HCT116 (cell line): ENCODE measurements around the gene HMGXB3. TPM values are rescaled to one million over a fixed set of nuclear protein-coding genes. Genes with fewer than 3 reads are reported as not detected.

Experiments
- ATAC-seq: fragments of 200-7000 bp; cut with Tn5 transposase; 2 replicates; pipeline ENCODE4 v1.9.1; 2020; ENCODE audit warnings: mild to moderate bottlenecking, moderate library complexity
- BruUV-seq: library from RNA; stranded (reverse); fragments of 400-500 nt; replicated peaks from 2 replicates; lab custom pipeline; 2021; lab: Mats Ljungman, UMichigan
- CTCF ChIA-PET: fragments of 300-600 bp; sonication (Branson Sonifier 250); formaldehyde crosslinking; loops from one replicate; lab custom pipeline; 2021; ENCODE audit warnings: antibody characterized with exemption; lab: Charles Lee
- POLR2A ChIA-PET: fragments of 300-600, 350-600 bp; sonication (Branson Sonifier 250); formaldehyde crosslinking; loops from one replicate; lab custom pipeline; 2021; ENCODE audit warnings: antibody characterized with exemption; lab: Charles Lee
- RAD21 ChIA-PET, 2 experiments: fragments of 300-600 bp; sonication (Branson Sonifier 250); formaldehyde crosslinking; loops; one replicate each; lab custom pipeline; 2023; ENCODE audit warnings: low total read pairs in 2 of 2; ENCODE audit not compliant: uncharacterized antibody in 2 of 2, unreplicated experiment in 2 of 2, low non-redundant PET in 1 of 2; lab: Charles Lee
- DNase-seq: peaks from one replicate; pipeline ENCODE4 v3.0.0-alpha.2; 2010; ENCODE audit warnings: low read depth, low spot score
- H2AFZ ChIP-seq: fragments of 200-600 bp; shearing (Covaris generic), sonication (generic); 2 replicates; pipeline ENCODE4 v1.6.1; 2017; ENCODE audit warnings: low read depth, mixed run types, mixed read lengths, antibody characterized with exemption, low read length; ENCODE audit not compliant: poor library complexity, severe bottlenecking
- H3K27ac ChIP-seq: 2 replicates; pipeline ENCODE4 v1.5.1; 2012; ENCODE audit warnings: low read depth, low read length
- H3K27me3 ChIP-seq: fragments of 200-600 bp; sonication (generic); 2 replicates; pipeline ENCODE4 v1.6.1; 2016; ENCODE audit warnings: mixed run types, low read length, mixed read lengths; ENCODE audit not compliant: insufficient read depth
- H3K36me3 ChIP-seq, 2 experiments: fragments of 200-500 bp in 1 of 2; fragments of 200-600 bp in 1 of 2; sonication (Bioruptor generic) in 1 of 2; sonication (generic) in 1 of 2; 2 replicates each; pipeline versions ENCODE4 v1.5.1 to v1.6.1; 2014 to 2016; ENCODE audit warnings: low read length in 2 of 2, inconsistent platforms in 1 of 2, mixed read lengths in 1 of 2, mixed run types in 1 of 2; ENCODE audit not compliant: insufficient read depth in 2 of 2, control insufficient read depth in 1 of 2
- H3K4me1 ChIP-seq, 2 experiments: fragments of 200-600 bp in 1 of 2; sonication (generic) in 1 of 2; 2 replicates each; pipeline versions ENCODE4 v1.5.1 to v1.6.1; 2012 to 2017; ENCODE audit warnings: low read length in 2 of 2, inconsistent platforms in 1 of 2, mild to moderate bottlenecking in 1 of 2, mixed read lengths in 1 of 2, mixed run types in 1 of 2, moderate library complexity in 1 of 2; ENCODE audit not compliant: insufficient read depth in 2 of 2, control insufficient read depth in 1 of 2
- H3K4me2 ChIP-seq: fragments of 200-600 bp; sonication (generic); 2 replicates; pipeline ENCODE4 v1.6.1; 2017; ENCODE audit warnings: mixed run types, low read length, mixed read lengths
- H3K4me3 ChIP-seq, 2 experiments: fragments of 200-600 bp in 1 of 2; sonication (generic) in 1 of 2; replicated peaks in 1 of 2; 2 replicates each; pipeline ENCODE4 v1.5.1; 2011 to 2016; ENCODE audit warnings: low read length in 2 of 2, control low read depth in 1 of 2, low read depth in 1 of 2, mild to moderate bottlenecking in 1 of 2, mixed read lengths in 1 of 2, mixed run types in 1 of 2
- H3K79me2 ChIP-seq: fragments of 200-600 bp; sonication (generic); 2 replicates; pipeline ENCODE4 v1.6.1; 2017; ENCODE audit warnings: mild to moderate bottlenecking, mixed run types, low read length, moderate library complexity, mixed read lengths; ENCODE audit not compliant: insufficient read depth
- H3K9ac ChIP-seq: fragments of 200-600 bp; sonication (generic); 2 replicates; pipeline ENCODE4 v1.6.1; 2016; ENCODE audit warnings: low read length, mixed read lengths
- H3K9me2 ChIP-seq: fragments of 200-600 bp; sonication (generic), shearing (Covaris generic); 2 replicates; pipeline ENCODE4 v1.6.1; 2017; ENCODE audit warnings: mixed run types, mild to moderate bottlenecking, moderate library complexity; ENCODE audit not compliant: insufficient read depth
- H3K9me3 ChIP-seq, 2 experiments: fragments of 200-500 bp in 1 of 2; fragments of 200-600 bp in 1 of 2; sonication (Bioruptor generic) in 1 of 2; sonication (generic) in 1 of 2; 2 replicates each; pipeline ENCODE4 v1.6.1; 2014 to 2017; ENCODE audit warnings: low read length in 2 of 2, mixed read lengths in 2 of 2, inconsistent platforms in 1 of 2, low read depth in 1 of 2, mild to moderate bottlenecking in 1 of 2, mixed run types in 1 of 2, moderate library complexity in 1 of 2; ENCODE audit not compliant: control insufficient read depth in 1 of 2, insufficient read depth in 1 of 2
- H4K20me1 ChIP-seq: fragments of 200-600 bp; sonication (generic), shearing (Covaris generic); 2 replicates; pipeline ENCODE4 v1.6.1; 2017; ENCODE audit warnings: mixed run types, mild to moderate bottlenecking, moderate library complexity; ENCODE audit not compliant: insufficient read depth
- EGR1 ChIP-seq: IDR thresholded peaks from 2 replicates; pipeline ENCODE4 v1.6.1; 2012; ENCODE audit warnings: low read depth
- EZH2 ChIP-seq: fragments of 200-600 bp; sonication (generic); IDR thresholded peaks from 2 replicates; pipeline ENCODE4 v1.6.1; 2017; ENCODE audit warnings: antibody characterized with exemption, mixed run types
- POLR2A ChIP-seq: IDR thresholded peaks from 2 replicates; pipeline ENCODE4 v1.7.0; 2011; ENCODE audit warnings: borderline replicate concordance; ENCODE audit not compliant: insufficient read depth, insufficient read length; ENCODE audit errors: extremely low read depth
- POLR2AphosphoS5 ChIP-seq: IDR thresholded peaks from 2 replicates; pipeline ENCODE4 v1.6.1; 2011; ENCODE audit warnings: mild to moderate bottlenecking, low read depth, low read length, moderate library complexity
- SIN3A ChIP-seq: IDR thresholded peaks from 2 replicates; pipeline ENCODE4 v1.6.1; 2012; ENCODE audit warnings: low read depth
- ZBTB33 ChIP-seq: IDR thresholded peaks from 2 replicates; pipeline ENCODE4 v1.6.1; 2011; ENCODE audit warnings: mild to moderate bottlenecking, low read length, moderate library complexity; ENCODE audit not compliant: insufficient replicate concordance; ENCODE audit errors: extremely low read depth
- intact Hi-C: fragments of 100-400 bp; cut with micrococcal nuclease; formaldehyde crosslinking; loops from 2 replicates; pipeline ENCODE4 v1.10.0; 2022
- total RNA-seq: library from RNA; stranded (reverse); gene quantifications from one replicate; pipeline ENCODE4 v1.2.1, GENCODE V29; 2021; ENCODE audit not compliant: unreplicated experiment

The HMGXB3 gene
- total RNA-seq, 1 experiment from 2014 or later: 41.8 TPM

- DNase-seq: no peak
- no peaks in the 10 kb centered on the region for H3K79me2 ChIP-seq
- ChIA-PET CTCF (interaction anchor here (0.7 to 5.3 kb wide), 5 partner anchors 31 to 159 kb away, joined by 3 to 88 read pairs (median 3); partner anchors contain the start of gene SLC26A2), POLR2A (no interaction called here), RAD21 (interaction anchor here in 1 of 2 experiments (1.0 kb wide), 1 partner anchor 160 kb away, joined by 3 read pairs; no protein-coding TSS in a partner anchor)
- H3K27me3 ChIP-seq: no peaks in the 10 kb centered on the region
- H3K36me3 ChIP-seq: no peaks in the 10 kb centered on the region
- H2AFZ ChIP-seq: no peak overlapping the region
- no peak overlapping the region for H3K4me3 ChIP-seq
- no peak for ATAC-seq
- H3K9me3 ChIP-seq: no peaks in the 10 kb centered on the region
- BruUV-seq: no TSS peak
- H3K9ac ChIP-seq: no peak overlapping the region
- no peaks in the 10 kb centered on the region for H4K20me1 ChIP-seq
- H3K27ac ChIP-seq: no peak overlapping the region
- H3K4me2 ChIP-seq: no peak overlapping the region
- no peak for TF ChIP-seq POLR2A
- TF ChIP-seq SIN3A: no peak
- TF ChIP-seq ZBTB33: no peak
- TF ChIP-seq EGR1: no peak
- TF ChIP-seq POLR2AphosphoS5: no peak
- TF ChIP-seq EZH2: no peak
- TF ChIP-seq, all 23 proteins: peak for 0
- Histone ChIP-seq H3K4me1 (no peaks in the 10 kb centered on the region), H3K9me2 (no peaks in the 10 kb centered on the region)
- intact Hi-C loops: loop anchor here (5.0 kb wide), 1 partner anchor 141 kb away; no protein-coding TSS in a partner anchor
Measured at GRCh38 chr5:149993471-149993870, 7.1 kb upstream of the HMGXB3 start.
